IMR-90 (cell line): ENCODE measurements around the gene CTCF. TPM values are rescaled to one million over a fixed set of nuclear protein-coding genes. Genes with fewer than 3 reads are reported as not detected.

Experiments used
- ATAC-seq: fragments of 200-7000 bp; cut with Tn5 transposase; 2 replicates; pipeline ENCODE4 v1.9.1; 2020; ENCODE audit warnings: low read depth, mild to moderate bottlenecking, moderate library complexity
- BruUV-seq: library from RNA; stranded (reverse); fragments of 400-500 nt; replicated peaks from 2 replicates; lab custom pipeline; 2021; lab: Mats Ljungman, UMichigan
- CTCF ChIA-PET: fragments of 300-600 bp; formaldehyde crosslinking; extraction: SDS; loops from one replicate; lab custom pipeline; 2021; ENCODE audit warnings: antibody characterized with exemption; lab: Yijun Ruan, JAX
- POLR2A ChIA-PET: fragments of 300-600 bp; sonication (Branson Sonifier 250); formaldehyde crosslinking; loops from one replicate; lab custom pipeline; 2022; ENCODE audit warnings: antibody characterized with exemption; ENCODE audit not compliant: unreplicated experiment; lab: Charles Lee
- DNase-seq: peaks from one replicate; pipeline ENCODE4 v3.0.0; 2013
- H2AFZ ChIP-seq: replicated peaks from 2 replicates; pipeline ENCODE3; 2013; ENCODE audit warnings: low read length, mild to moderate bottlenecking; ENCODE audit not compliant: poor library complexity
- H2AK5ac ChIP-seq: 2 replicates; pipeline ENCODE4 v1.6.1; 2013; ENCODE audit warnings: low read depth, low read length, inconsistent platforms
- H2AK9ac ChIP-seq: replicated peaks from 2 replicates; pipeline ENCODE3; 2013; ENCODE audit warnings: mild to moderate bottlenecking, low read depth, low read length, moderate library complexity; ENCODE audit not compliant: poor library complexity
- H2BK120ac ChIP-seq: 2 replicates; pipeline ENCODE4 v1.6.1; 2013; ENCODE audit warnings: low read depth, low read length, inconsistent platforms
- H2BK15ac ChIP-seq: 3 replicates; pipeline ENCODE4 v1.6.1; 2013; ENCODE audit warnings: low read depth, low read length, inconsistent platforms
- H2BK20ac ChIP-seq: 2 replicates; pipeline ENCODE4 v1.6.1; 2013; ENCODE audit warnings: low read depth, mild to moderate bottlenecking, inconsistent platforms, low read length, moderate library complexity
- H2BK5ac ChIP-seq: 2 replicates; pipeline ENCODE4 v1.6.1; 2013; ENCODE audit warnings: mild to moderate bottlenecking, low read depth, low read length, inconsistent platforms; ENCODE audit not compliant: poor library complexity, severe bottlenecking
- H3K14ac ChIP-seq: replicated peaks from 2 replicates; pipeline ENCODE4 v1.6.1; 2013; ENCODE audit warnings: low read depth, low read length, inconsistent platforms
- H3K18ac ChIP-seq: 2 replicates; pipeline ENCODE4 v1.6.1; 2013; ENCODE audit warnings: low read depth, low read length, control low read depth
- H3K23ac ChIP-seq: 2 replicates; pipeline ENCODE4 v1.6.1; 2013; ENCODE audit warnings: low read depth, low read length, inconsistent platforms
- H3K27ac ChIP-seq: 2 replicates; pipeline ENCODE4 v1.5.1; 2013; ENCODE audit warnings: mild to moderate bottlenecking, control low read depth, low read length; ENCODE audit not compliant: insufficient read depth
- H3K27me3 ChIP-seq: 2 replicates; pipeline ENCODE4 v1.6.1; 2013; ENCODE audit warnings: low read length; ENCODE audit not compliant: control insufficient read depth, insufficient read depth
- H3K36me3 ChIP-seq: 2 replicates; pipeline ENCODE4 v1.6.1; 2013; ENCODE audit warnings: low read length, mixed read lengths; ENCODE audit not compliant: control insufficient read depth, insufficient read depth
- H3K4ac ChIP-seq: 2 replicates; pipeline ENCODE4 v1.6.1; 2013; ENCODE audit warnings: low read depth, low read length, inconsistent platforms
- H3K4me1 ChIP-seq: 2 replicates; pipeline ENCODE4 v1.6.1; 2013; ENCODE audit warnings: low read length, mixed read lengths; ENCODE audit not compliant: control insufficient read depth, insufficient read depth
- H3K4me2 ChIP-seq: 2 replicates; pipeline ENCODE4 v1.6.1; 2013; ENCODE audit warnings: low read depth, mild to moderate bottlenecking, control low read depth, low read length, moderate library complexity
- H3K4me3 ChIP-seq: 2 replicates; pipeline ENCODE4 v1.5.1; 2013; ENCODE audit warnings: low read depth, mild to moderate bottlenecking, control low read depth, low read length, moderate library complexity; ENCODE audit not compliant: insufficient read depth
- H3K56ac ChIP-seq: 2 replicates; pipeline ENCODE4 v1.6.1; 2013; ENCODE audit warnings: low read length, inconsistent platforms; ENCODE audit not compliant: insufficient read depth; ENCODE audit errors: extremely low read depth
- H3K79me1 ChIP-seq, 2 experiments: 2 replicates each; pipeline ENCODE4 v1.6.1; 2013; ENCODE audit warnings: low read length in 2 of 2, inconsistent platforms in 1 of 2, low read depth in 1 of 2
- H3K9ac ChIP-seq: 2 replicates; pipeline ENCODE4 v1.6.1; 2013; ENCODE audit warnings: low read depth, low read length, control low read depth
- H3K9me1 ChIP-seq: 2 replicates; pipeline ENCODE4 v1.6.1; 2013; ENCODE audit warnings: low read length, inconsistent platforms; ENCODE audit not compliant: insufficient read depth
- H3K9me3 ChIP-seq: 2 replicates; pipeline ENCODE4 v1.6.1; 2013; ENCODE audit warnings: low read length; ENCODE audit not compliant: control insufficient read depth, insufficient read depth
- H4K20me1 ChIP-seq: 2 replicates; pipeline ENCODE4 v1.6.1; 2013; ENCODE audit warnings: low read length, inconsistent platforms; ENCODE audit not compliant: insufficient read depth
- H4K5ac ChIP-seq: 2 replicates; pipeline ENCODE4 v1.6.1; 2013; ENCODE audit warnings: mild to moderate bottlenecking, low read depth, low read length, control low read depth
- H4K8ac ChIP-seq, 2 experiments: 2 replicates each; pipeline ENCODE4 v1.6.1; 2013; ENCODE audit warnings: low read depth in 2 of 2, low read length in 2 of 2, control low read depth in 1 of 2, inconsistent platforms in 1 of 2
- H4K91ac ChIP-seq: 2 replicates; pipeline ENCODE4 v1.6.1; 2013; ENCODE audit warnings: low read depth, low read length, inconsistent platforms; ENCODE audit not compliant: insufficient read depth
- BHLHE40 ChIP-seq: fragments of 150-350 bp; IDR thresholded peaks from 2 replicates; pipeline ENCODE4 v1.6.1; 2016; ENCODE audit warnings: mild to moderate bottlenecking, low read depth, low read length
- CEBPB ChIP-seq: IDR thresholded peaks from 2 replicates; pipeline ENCODE4 v1.6.1; 2012; ENCODE audit warnings: low read depth, low read length, improper control_type of control experiment
- CHD1 ChIP-seq: IDR thresholded peaks from 2 replicates; pipeline ENCODE4 v1.6.1; 2012; ENCODE audit warnings: low read depth, low read length, improper control_type of control experiment
- CTCF ChIP-seq: conservative IDR thresholded peaks from 2 replicates; pipeline ENCODE4 v1.5.1; 2012; ENCODE audit warnings: mild to moderate bottlenecking, low read depth, low read length, improper control_type of control experiment
- ELK1 ChIP-seq: fragments of 150-350 bp; IDR thresholded peaks from 2 replicates; pipeline ENCODE4 v1.6.1; 2016; ENCODE audit warnings: low read depth, mild to moderate bottlenecking, low read length, moderate library complexity, borderline replicate concordance
- MAZ ChIP-seq: IDR thresholded peaks from 2 replicates; pipeline ENCODE4 v1.6.1; 2012; ENCODE audit warnings: low read depth, mild to moderate bottlenecking, low read length, improper control_type of control experiment, moderate library complexity, borderline replicate concordance
- MXI1 ChIP-seq: IDR thresholded peaks from 2 replicates; pipeline ENCODE4 v1.6.1; 2012; ENCODE audit warnings: low read depth, mild to moderate bottlenecking, low read length, moderate library complexity, borderline replicate concordance
- NFE2L2 ChIP-seq: fragments of 150-350 bp; IDR thresholded peaks from 2 replicates; pipeline ENCODE4 v1.6.1; 2016; ENCODE audit warnings: low read depth, mild to moderate bottlenecking, low read length
- RAD21 ChIP-seq: IDR thresholded peaks from 2 replicates; pipeline ENCODE4 v1.6.1; 2012; ENCODE audit warnings: low read length, improper control_type of control experiment
- RFX5 ChIP-seq: IDR thresholded peaks from 2 replicates; pipeline ENCODE4 v1.8.0; 2012; ENCODE audit warnings: low read depth, mild to moderate bottlenecking, low read length, moderate library complexity
- WGBS, 2 experiments: methylation state at CpG; one replicate each; pipeline versions ENCODE4 v1.1.5 to v1.1.7; 2013; ENCODE audit warnings: missing lambda C conversion rate in 2 of 2; ENCODE audit not compliant: insufficient read length in 1 of 2; ENCODE audit errors: extremely low coverage in 2 of 2; 5-methylcytosine and 5-hydroxymethylcytosine counted together
- dilution Hi-C: fragments of 300-500 bp; cut with HindIII; formaldehyde crosslinking; loops from one replicate; pipeline ENCODE4 v1.14.3; 2018; ENCODE audit warnings: low sequenced_read_pairs; ENCODE audit not compliant: unreplicated experiment
- in situ Hi-C: fragments of 300-500 bp; cut with MboI; formaldehyde crosslinking; loops from 3 replicates; pipeline ENCODE4 v1.14.3; 2019; ENCODE audit warnings: low sequenced_read_pairs, inconsistent platforms, mixed read lengths
- intact Hi-C: fragments of 100-400 bp; cut with micrococcal nuclease; formaldehyde crosslinking; loops from 2 replicates; pipeline ENCODE4 v1.10.0; 2022
- polyA plus RNA-seq, 3 experiments: library from polyadenylated mRNA; depleted of rRNA; stranded (reverse); fragments of >200 nt; gene quantifications; 2 replicates each; pipeline ENCODE4 v1.2.3, GENCODE V29; 2012; ENCODE audit warnings: low replicate concordance in 1 of 3
- total RNA-seq: library from RNA; depleted of rRNA; stranded (reverse); fragments of >200 nt; gene quantifications from 2 replicates; pipeline ENCODE4 v1.2.3, GENCODE V29; 2012

The CTCF gene
- total and polyA plus RNA-seq, 2 of the 4 experiments (the other 2 are of a cell fraction): 16.1 to 22.8 TPM

GRCh38 chr16:67672306-67672705 lies 110.0 kb downstream of the CTCF start:
- Histone ChIP-seq H2BK20ac (no peak overlapping the region), H3K9me3 (no peaks in the 10 kb centered on the region), H2BK5ac (no peak overlapping the region), H3K9ac (no peak overlapping the region), H3K27ac (no peak overlapping the region), H3K18ac (no peak overlapping the region), H2BK15ac (no peak overlapping the region), H4K91ac (no peak overlapping the region), H3K4ac (no peak overlapping the region), H3K9me1 (no peaks in the 10 kb centered on the region), H2AK5ac (no peak overlapping the region), H3K14ac (no peak overlapping the region), H4K5ac (no peak overlapping the region), H2BK120ac (no peak overlapping the region), H4K8ac (no peak overlapping the region), H2AK9ac (no peak overlapping the region), H3K79me1 (0 out of 4 replicates have a peak, but pooled peaks cover 0 to 4% of the 10 kb centered on the region in 2 experiments), H3K4me3 (no peak overlapping the region), H3K56ac (no peak overlapping the region), H3K4me1 (peaks cover 4% of the 10 kb centered on the region), H3K23ac (no peak overlapping the region), H3K36me3 (peaks cover 8% of the 10 kb centered on the region; the same call in 1 of the 2 replicates), H4K20me1 (0 out of 2 replicates have a peak, but pooled peaks cover 6% of the 10 kb centered on the region), H3K27me3 (no peaks in the 10 kb centered on the region), H3K4me2 (no peak overlapping the region), H2AFZ (no peak overlapping the region)
- intact Hi-C loops: loop anchor here (1.0 to 10.0 kb wide), 4 partner anchors 135 to 362 kb away; partner anchors contain the start of genes RANBP10 and TSNAXIP1
- dilution Hi-C loops: no loop called here
- TF ChIP-seq CHD1 (no peak), CTCF (no peak), MAZ (no peak), RAD21 (no peak), MXI1 (no peak), CEBPB (no peak), ELK1 (no peak), RFX5 (no peak), BHLHE40 (no peak), NFE2L2 (no peak)
- no TSS peak for BruUV-seq
- ATAC-seq (no peak), DNase-seq (no peak)
- POLR2A ChIA-PET: interaction anchor here (0.7 kb wide), 1 partner anchor 134 kb away, joined by 4 read pairs; the partner anchor contains the start of gene TSNAXIP1
- CTCF ChIA-PET: interaction anchor here (0.6 to 1.8 kb wide), 5 partner anchors 10 to 187 kb away, joined by 3 to 7 read pairs (median 4); partner anchors contain the start of gene GFOD2
- in situ Hi-C loops: loop anchor here (5.0 kb wide), 1 partner anchor 255 kb away; no protein-coding TSS in a partner anchor
- 49% methylated on average over 3 of the region's 4 CpGs; no CpG with 5 or more reads in 1 of the 2 experiments for WGBS, 2 experiments
